Neural cell (in vitro differentiated cells): Measurements from ENCODE around the gene KRT7. TPM values are rescaled to one million over a fixed set of nuclear protein-coding genes. Genes with fewer than 3 reads are reported as not detected.

Experiments used
- H2AFZ ChIP-seq: fragments of 200-600, 300-800 bp; sonication (generic), shearing (Covaris generic); 2 replicates; pipeline ENCODE4 v1.6.0; 2014; ENCODE audit warnings: low read depth, mild to moderate bottlenecking, antibody characterized with exemption, low read length, moderate library complexity
- H3F3A ChIP-seq: fragments of 200-600 bp; shearing (Covaris generic); 2 replicates; pipeline ENCODE4 v1.6.1; 2016; ENCODE audit warnings: mild to moderate bottlenecking, moderate library complexity, mixed read lengths, antibody characterized with exemption, low read length; ENCODE audit not compliant: insufficient read depth, poor library complexity, severe bottlenecking
- H3K27ac ChIP-seq: fragments of 200-600, 300-800 bp; sonication (generic), shearing (Covaris generic); 2 replicates; pipeline ENCODE4 v1.5.1; 2014; ENCODE audit warnings: mild to moderate bottlenecking, low read length, moderate library complexity
- H3K27me3 ChIP-seq: fragments of 300-800, 200-600 bp; sonication (generic), shearing (Covaris generic); 2 replicates; pipeline ENCODE4 v1.6.0; 2014; ENCODE audit warnings: mild to moderate bottlenecking, low read depth, low read length, moderate library complexity; ENCODE audit not compliant: insufficient read depth
- H3K36me3 ChIP-seq: fragments of 300-800, 200-600 bp; sonication (generic), shearing (Covaris generic); 2 replicates; pipeline ENCODE4 v1.5.1; 2014; ENCODE audit warnings: mild to moderate bottlenecking, antibody characterized with exemption, low read length, moderate library complexity; ENCODE audit not compliant: insufficient read depth
- H3K4me2 ChIP-seq: fragments of 300-800, 200-600 bp; sonication (generic), shearing (Covaris generic); 2 replicates; pipeline ENCODE4 v1.6.0; 2014; ENCODE audit warnings: mild to moderate bottlenecking, low read length
- H3K4me3 ChIP-seq: fragments of 300-800, 200-600 bp; sonication (generic), shearing (Covaris generic); 2 replicates; pipeline ENCODE4 v1.5.1; 2014; ENCODE audit warnings: mild to moderate bottlenecking, low read length, moderate library complexity
- H3K79me2 ChIP-seq: fragments of 200-600 bp; shearing (Covaris generic); replicated peaks from 2 replicates; pipeline ENCODE4 v1.6.0; 2014; ENCODE audit warnings: mild to moderate bottlenecking, low read length, moderate library complexity; ENCODE audit not compliant: insufficient read depth
- H3K9ac ChIP-seq: fragments of 300-800, 200-600 bp; sonication (generic), shearing (Covaris generic); 2 replicates; pipeline ENCODE4 v1.6.1; 2016; ENCODE audit warnings: mild to moderate bottlenecking, low read length, mixed read lengths
- H3K9me2 ChIP-seq: fragments of 200-600 bp; shearing (Covaris generic); 2 replicates; pipeline ENCODE4 v1.6.1; 2016; ENCODE audit warnings: mild to moderate bottlenecking, low read length, mixed read lengths; ENCODE audit not compliant: insufficient read depth
- H3K9me3 ChIP-seq: fragments of 200-600, 300-800 bp; sonication (generic), shearing (Covaris generic); 2 replicates; pipeline ENCODE4 v1.6.1; 2016; ENCODE audit warnings: mild to moderate bottlenecking, mixed run types, low read length, moderate library complexity, mixed read lengths
- H4K20me1 ChIP-seq: fragments of 200-600 bp; shearing (Covaris generic); 2 replicates; pipeline ENCODE4 v1.6.1; 2016; ENCODE audit warnings: mild to moderate bottlenecking, mixed run types; ENCODE audit not compliant: insufficient read depth
- EP300 ChIP-seq: fragments of 450-650 bp; conservative IDR thresholded peaks from 2 replicates; pipeline ENCODE4 v1.6.1; 2014; ENCODE audit warnings: antibody characterized with exemption, mild to moderate bottlenecking, moderate library complexity; ENCODE audit not compliant: poor library complexity, severe bottlenecking
- EZH2 ChIP-seq: fragments of 200-600, 300-800 bp; shearing (Covaris generic), sonication (generic); IDR thresholded peaks from 2 replicates; pipeline ENCODE4 v1.6.1; 2014; ENCODE audit warnings: antibody characterized with exemption, low read length, borderline replicate concordance, mild to moderate bottlenecking; ENCODE audit not compliant: insufficient read depth, poor library complexity, severe bottlenecking
- MXI1 ChIP-seq: fragments of 450-650 bp; conservative IDR thresholded peaks from 2 replicates; pipeline ENCODE4 v1.6.1; 2014; ENCODE audit warnings: antibody characterized with exemption, mild to moderate bottlenecking; ENCODE audit not compliant: poor library complexity, severe bottlenecking
- POLR2AphosphoS5 ChIP-seq: IDR thresholded peaks from 2 replicates; pipeline ENCODE4 v1.6.1; 2012
- RAD21 ChIP-seq: fragments of 450-650 bp; conservative IDR thresholded peaks from 2 replicates; pipeline ENCODE4 v1.6.1; 2014; ENCODE audit warnings: antibody characterized with exemption, mild to moderate bottlenecking, moderate library complexity
- SMC3 ChIP-seq: fragments of 450-650 bp; conservative IDR thresholded peaks from 2 replicates; pipeline ENCODE4 v1.6.1; 2014; ENCODE audit warnings: antibody characterized with exemption, mild to moderate bottlenecking, moderate library complexity; ENCODE audit not compliant: poor library complexity
- TAF1 ChIP-seq: IDR thresholded peaks from 2 replicates; pipeline ENCODE4 v1.6.1; 2012; ENCODE audit warnings: low read depth
- polyA plus RNA-seq: library from polyadenylated mRNA; depleted of rRNA; stranded (reverse); fragments of >200 nt; gene quantifications from 2 replicates; pipeline ENCODE4 v1.2.3, GENCODE V29; 2014
- TF ChIP-seq, protein P1 (sequence below): fragments of 450-650 bp; IDR thresholded peaks from 2 replicates; pipeline ENCODE4 v1.5.1; 2014; ENCODE audit warnings: antibody characterized with exemption, mild to moderate bottlenecking, moderate library complexity; ENCODE audit not compliant: poor library complexity, severe bottlenecking
- TF ChIP-seq, protein P2 (sequence below): IDR thresholded peaks from 2 replicates; pipeline ENCODE4 v1.6.1; 2012; ENCODE audit warnings: borderline replicate concordance

Gene KRT7
- polyA plus RNA-seq, 1 donor from 2014 or later = not detected

DNA sequence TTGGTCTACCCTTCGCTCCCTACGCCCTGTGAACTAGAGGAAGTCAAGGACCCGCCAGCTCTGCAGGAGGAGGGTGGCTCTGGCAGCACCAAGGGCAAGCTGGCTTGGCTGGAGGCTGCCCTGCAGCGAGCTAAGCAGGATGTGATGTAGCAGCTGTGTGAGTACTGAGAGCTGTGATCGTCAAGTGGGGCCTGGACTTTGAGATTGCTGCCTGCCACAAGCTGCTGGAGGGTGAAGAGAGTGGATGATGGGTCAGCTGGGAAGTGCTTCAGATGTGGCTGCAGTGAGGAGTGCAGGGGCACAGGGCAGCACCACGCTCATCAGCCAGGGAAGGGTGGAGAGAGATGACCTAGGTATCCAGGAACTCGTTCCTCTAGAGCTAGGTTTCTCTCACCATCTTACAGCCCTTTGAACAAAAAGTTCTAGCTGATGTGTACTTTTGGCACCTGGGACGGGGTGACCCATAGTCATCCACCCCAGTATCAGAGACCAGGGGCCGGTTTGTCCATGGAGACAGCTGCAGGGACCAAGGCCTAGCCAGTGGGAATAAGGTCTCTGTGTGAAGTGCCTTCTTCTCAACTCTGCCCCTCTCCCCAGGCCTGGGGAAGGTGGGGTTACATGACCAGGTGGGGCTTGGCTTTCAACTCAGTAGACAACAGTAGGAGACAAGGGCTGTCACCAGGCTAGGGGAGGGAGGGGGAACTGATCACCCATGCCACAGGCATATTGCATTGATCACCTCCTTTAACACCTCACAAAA is 44.6 kb downstream of the KRT7 start:
- Histone ChIP-seq H3K9ac (no peak overlapping the region), H3K36me3 (no peaks in the 10 kb centered on the region), H3K9me2 (no peaks in the 10 kb centered on the region), H3K4me3 (no peak overlapping the region), H3F3A (no peaks in the 10 kb centered on the region), H2AFZ (no peak overlapping the region), H3K9me3 (no peaks in the 10 kb centered on the region), H3K4me2 (no peak overlapping the region), H3K27me3 (no peaks in the 10 kb centered on the region), H3K79me2 (no peaks in the 10 kb centered on the region), H4K20me1 (no peaks in the 10 kb centered on the region), H3K27ac (no peak overlapping the region)
- TF ChIP-seq, protein P1, sequence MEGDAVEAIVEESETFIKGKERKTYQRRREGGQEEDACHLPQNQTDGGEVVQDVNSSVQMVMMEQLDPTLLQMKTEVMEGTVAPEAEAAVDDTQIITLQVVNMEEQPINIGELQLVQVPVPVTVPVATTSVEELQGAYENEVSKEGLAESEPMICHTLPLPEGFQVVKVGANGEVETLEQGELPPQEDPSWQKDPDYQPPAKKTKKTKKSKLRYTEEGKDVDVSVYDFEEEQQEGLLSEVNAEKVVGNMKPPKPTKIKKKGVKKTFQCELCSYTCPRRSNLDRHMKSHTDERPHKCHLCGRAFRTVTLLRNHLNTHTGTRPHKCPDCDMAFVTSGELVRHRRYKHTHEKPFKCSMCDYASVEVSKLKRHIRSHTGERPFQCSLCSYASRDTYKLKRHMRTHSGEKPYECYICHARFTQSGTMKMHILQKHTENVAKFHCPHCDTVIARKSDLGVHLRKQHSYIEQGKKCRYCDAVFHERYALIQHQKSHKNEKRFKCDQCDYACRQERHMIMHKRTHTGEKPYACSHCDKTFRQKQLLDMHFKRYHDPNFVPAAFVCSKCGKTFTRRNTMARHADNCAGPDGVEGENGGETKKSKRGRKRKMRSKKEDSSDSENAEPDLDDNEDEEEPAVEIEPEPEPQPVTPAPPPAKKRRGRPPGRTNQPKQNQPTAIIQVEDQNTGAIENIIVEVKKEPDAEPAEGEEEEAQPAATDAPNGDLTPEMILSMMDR = no peak
- TF ChIP-seq MXI1 (no peak), TAF1 (no peak), EZH2 (no peak), SMC3 (no peak), EP300 (no peak), RAD21 (no peak), POLR2AphosphoS5 (no peak)
- TF ChIP-seq, protein P2, sequence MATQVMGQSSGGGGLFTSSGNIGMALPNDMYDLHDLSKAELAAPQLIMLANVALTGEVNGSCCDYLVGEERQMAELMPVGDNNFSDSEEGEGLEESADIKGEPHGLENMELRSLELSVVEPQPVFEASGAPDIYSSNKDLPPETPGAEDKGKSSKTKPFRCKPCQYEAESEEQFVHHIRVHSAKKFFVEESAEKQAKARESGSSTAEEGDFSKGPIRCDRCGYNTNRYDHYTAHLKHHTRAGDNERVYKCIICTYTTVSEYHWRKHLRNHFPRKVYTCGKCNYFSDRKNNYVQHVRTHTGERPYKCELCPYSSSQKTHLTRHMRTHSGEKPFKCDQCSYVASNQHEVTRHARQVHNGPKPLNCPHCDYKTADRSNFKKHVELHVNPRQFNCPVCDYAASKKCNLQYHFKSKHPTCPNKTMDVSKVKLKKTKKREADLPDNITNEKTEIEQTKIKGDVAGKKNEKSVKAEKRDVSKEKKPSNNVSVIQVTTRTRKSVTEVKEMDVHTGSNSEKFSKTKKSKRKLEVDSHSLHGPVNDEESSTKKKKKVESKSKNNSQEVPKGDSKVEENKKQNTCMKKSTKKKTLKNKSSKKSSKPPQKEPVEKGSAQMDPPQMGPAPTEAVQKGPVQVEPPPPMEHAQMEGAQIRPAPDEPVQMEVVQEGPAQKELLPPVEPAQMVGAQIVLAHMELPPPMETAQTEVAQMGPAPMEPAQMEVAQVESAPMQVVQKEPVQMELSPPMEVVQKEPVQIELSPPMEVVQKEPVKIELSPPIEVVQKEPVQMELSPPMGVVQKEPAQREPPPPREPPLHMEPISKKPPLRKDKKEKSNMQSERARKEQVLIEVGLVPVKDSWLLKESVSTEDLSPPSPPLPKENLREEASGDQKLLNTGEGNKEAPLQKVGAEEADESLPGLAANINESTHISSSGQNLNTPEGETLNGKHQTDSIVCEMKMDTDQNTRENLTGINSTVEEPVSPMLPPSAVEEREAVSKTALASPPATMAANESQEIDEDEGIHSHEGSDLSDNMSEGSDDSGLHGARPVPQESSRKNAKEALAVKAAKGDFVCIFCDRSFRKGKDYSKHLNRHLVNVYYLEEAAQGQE = no peak

DNA sequence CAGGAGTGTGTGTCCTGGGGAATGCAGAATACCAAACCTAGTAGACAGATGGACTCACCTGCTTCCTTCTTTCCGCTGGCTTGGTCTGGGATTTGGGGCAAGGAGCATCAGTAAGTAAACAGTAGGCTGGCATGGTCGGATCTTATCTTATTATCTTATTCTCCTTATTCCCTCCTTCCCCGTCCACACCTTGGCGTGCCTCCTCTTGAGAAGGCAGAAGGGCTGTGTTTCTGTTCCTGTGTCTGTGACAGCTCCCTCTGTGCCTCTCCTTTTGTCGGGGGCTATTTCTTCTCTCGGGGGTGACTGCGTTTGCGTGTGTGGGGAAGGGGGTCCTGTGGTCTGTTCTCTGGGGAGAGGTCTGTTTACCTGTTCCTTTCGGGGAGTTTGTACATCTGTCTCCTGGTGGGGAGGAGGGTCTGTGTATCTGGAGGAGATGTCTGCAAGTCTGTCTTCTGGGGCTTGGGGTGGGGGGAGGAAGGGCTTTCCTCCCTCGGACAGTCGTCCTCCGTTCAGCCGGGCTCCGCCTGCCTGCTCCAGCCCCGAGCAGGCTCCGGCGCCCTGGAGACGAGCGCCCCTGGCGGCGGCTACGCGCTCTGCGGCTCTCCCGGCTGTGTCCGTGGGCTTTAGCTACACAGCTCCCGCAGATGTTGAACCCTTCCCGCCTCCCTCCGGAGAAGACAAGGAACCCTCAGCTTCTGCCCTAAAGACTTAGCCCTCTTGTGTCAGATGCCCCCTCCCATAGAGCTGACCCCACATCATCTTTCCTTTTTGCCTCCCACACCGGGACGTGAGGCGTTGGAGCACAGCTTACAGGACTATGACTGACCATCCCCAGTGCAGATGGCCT is 45.8 kb downstream of the KRT7 start:
- Histone ChIP-seq H3F3A (no peaks in the 10 kb centered on the region), H3K9me2 (no peaks in the 10 kb centered on the region), H2AFZ (peak overlapping the region; percentile 74), H4K20me1 (no peaks in the 10 kb centered on the region), H3K4me2 (no peak overlapping the region), H3K36me3 (no peaks in the 10 kb centered on the region), H3K9ac (peak overlapping the region; percentile 44), H3K4me3 (peak overlapping the region; percentile 57), H3K27me3 (no peaks in the 10 kb centered on the region), H3K79me2 (no peaks in the 10 kb centered on the region), H3K9me3 (no peaks in the 10 kb centered on the region), H3K27ac (no peak overlapping the region)
- TF ChIP-seq RAD21 (peak; percentile 69), SMC3 (peak; percentile 63), EP300 (no peak)
- TF ChIP-seq, protein P1 = peak; percentile 92
